A673 (cell line): Measurements from ENCODE around the gene BLOC1S2. TPM values are rescaled to one million over a fixed set of nuclear protein-coding genes. Genes with fewer than 3 reads are reported as not detected.

Source experiments
- BruUV-seq: library from RNA; stranded (reverse); fragments of 400-500 nt; replicated peaks from 2 replicates; lab custom pipeline; 2021; lab: Mats Ljungman, UMichigan
- CTCF ChIA-PET: fragments of 300-600 bp; sonication (Branson Sonifier 250); formaldehyde crosslinking; loops from one replicate; lab custom pipeline; 2022; ENCODE audit warnings: antibody characterized with exemption; lab: Charles Lee
- POLR2A ChIA-PET: fragments of 300-600 bp; sonication (Branson Sonifier 250); formaldehyde crosslinking; loops from one replicate; lab custom pipeline; 2022; ENCODE audit warnings: antibody characterized with exemption; ENCODE audit not compliant: low non-redundant PET; lab: Charles Lee
- DNase-seq: peaks from one replicate; pipeline ENCODE4 v3.0.0-alpha.2; 2015; ENCODE audit warnings: low spot score
- H3K27ac ChIP-seq: fragments of 200-600 bp; sonication (generic); 2 replicates; pipeline ENCODE4 v1.5.1; 2016; ENCODE audit warnings: mixed run types, low read depth, mild to moderate bottlenecking, mixed read lengths, antibody characterized with exemption, low read length; ENCODE audit not compliant: poor library complexity, severe bottlenecking
- H3K27me3 ChIP-seq: fragments of 200-600 bp; sonication (generic); replicated peaks from 2 replicates; pipeline ENCODE4 v1.6.1; 2017; ENCODE audit warnings: mixed run types, low read depth, mild to moderate bottlenecking, mixed read lengths, antibody characterized with exemption, low read length; ENCODE audit not compliant: insufficient read depth, poor library complexity
- H3K36me3 ChIP-seq: fragments of 200-600 bp; sonication (generic); 2 replicates; pipeline ENCODE4 v1.6.1; 2016; ENCODE audit warnings: mixed run types, mild to moderate bottlenecking, mixed read lengths, antibody characterized with exemption, low read length; ENCODE audit not compliant: insufficient read depth, poor library complexity, severe bottlenecking
- H3K4me1 ChIP-seq: fragments of 200-600 bp; sonication (generic); 2 replicates; pipeline ENCODE4 v1.6.1; 2017; ENCODE audit warnings: mixed run types, mild to moderate bottlenecking, mixed read lengths, antibody characterized with exemption, low read length; ENCODE audit not compliant: insufficient read depth, poor library complexity, severe bottlenecking
- H3K4me3 ChIP-seq: fragments of 200-600 bp; sonication (generic); 2 replicates; pipeline ENCODE4 v1.5.1; 2016; ENCODE audit warnings: low read depth, mixed run types, mild to moderate bottlenecking, mixed read lengths, low read length; ENCODE audit not compliant: poor library complexity, severe bottlenecking
- H3K9me3 ChIP-seq: fragments of 200-600 bp; sonication (generic); 2 replicates; pipeline ENCODE4 v1.6.1; 2016; ENCODE audit warnings: mixed run types, low read depth, mild to moderate bottlenecking, mixed read lengths, antibody characterized with exemption, low read length; ENCODE audit not compliant: poor library complexity, severe bottlenecking
- EZH2 ChIP-seq: fragments of 200-600 bp; sonication (generic); IDR thresholded peaks from 2 replicates; pipeline ENCODE4 v1.6.1; 2017; ENCODE audit warnings: borderline replicate concordance, low read depth, mild to moderate bottlenecking, mixed read lengths, antibody characterized with exemption, low read length; ENCODE audit not compliant: poor library complexity, severe bottlenecking
- intact Hi-C: fragments of 100-400 bp; cut with micrococcal nuclease; formaldehyde crosslinking; loops from one replicate; pipeline ENCODE4 v1.10.0; 2022; ENCODE audit not compliant: unreplicated experiment
- total RNA-seq: library from RNA; stranded (reverse); gene quantifications from 2 replicates; pipeline ENCODE4 v1.2.3, GENCODE V29; 2021
- TF ChIP-seq, protein P1 (sequence below): fragments of 300-800, 200-600 bp; sonication (generic); conservative IDR thresholded peaks from 2 replicates; pipeline ENCODE4 v1.5.1; 2017; ENCODE audit warnings: low read depth, mild to moderate bottlenecking, antibody characterized with exemption, low read length, moderate library complexity, mixed read lengths

The BLOC1S2 gene
- total RNA-seq, 1 experiment from 2014 or later, result 52.5 TPM

DNA sequence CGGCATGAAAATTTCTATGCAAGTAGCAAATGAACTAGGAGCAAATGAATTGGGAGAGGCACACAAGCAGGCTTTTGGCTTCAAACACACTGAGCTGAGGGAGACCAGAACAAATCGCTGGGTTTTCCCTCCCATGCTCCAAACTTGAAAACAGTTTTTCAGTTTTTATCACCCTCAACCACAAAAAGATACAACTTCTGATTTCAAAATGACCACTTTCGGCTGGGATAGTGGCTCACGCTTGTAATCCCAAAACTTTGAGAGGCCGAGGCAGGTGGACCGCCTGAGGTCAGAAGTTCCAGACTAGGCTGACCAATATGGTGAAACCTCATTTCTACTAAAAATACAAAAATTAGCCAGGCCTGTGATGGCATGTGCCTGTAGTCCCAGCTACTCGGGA lies 48.1 kb downstream of the BLOC1S2 start:
- ChIA-PET POLR2A (no interaction called here), CTCF (no interaction called here)
- H3K27ac ChIP-seq, result no peak overlapping the region
- intact Hi-C loops, result no loop called here
- H3K9me3 ChIP-seq, result no peaks in the 10 kb centered on the region
- TF ChIP-seq EZH2, result no peak
- TF ChIP-seq, protein P1, sequence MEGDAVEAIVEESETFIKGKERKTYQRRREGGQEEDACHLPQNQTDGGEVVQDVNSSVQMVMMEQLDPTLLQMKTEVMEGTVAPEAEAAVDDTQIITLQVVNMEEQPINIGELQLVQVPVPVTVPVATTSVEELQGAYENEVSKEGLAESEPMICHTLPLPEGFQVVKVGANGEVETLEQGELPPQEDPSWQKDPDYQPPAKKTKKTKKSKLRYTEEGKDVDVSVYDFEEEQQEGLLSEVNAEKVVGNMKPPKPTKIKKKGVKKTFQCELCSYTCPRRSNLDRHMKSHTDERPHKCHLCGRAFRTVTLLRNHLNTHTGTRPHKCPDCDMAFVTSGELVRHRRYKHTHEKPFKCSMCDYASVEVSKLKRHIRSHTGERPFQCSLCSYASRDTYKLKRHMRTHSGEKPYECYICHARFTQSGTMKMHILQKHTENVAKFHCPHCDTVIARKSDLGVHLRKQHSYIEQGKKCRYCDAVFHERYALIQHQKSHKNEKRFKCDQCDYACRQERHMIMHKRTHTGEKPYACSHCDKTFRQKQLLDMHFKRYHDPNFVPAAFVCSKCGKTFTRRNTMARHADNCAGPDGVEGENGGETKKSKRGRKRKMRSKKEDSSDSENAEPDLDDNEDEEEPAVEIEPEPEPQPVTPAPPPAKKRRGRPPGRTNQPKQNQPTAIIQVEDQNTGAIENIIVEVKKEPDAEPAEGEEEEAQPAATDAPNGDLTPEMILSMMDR, result no peak
- DNase-seq, result no peak
- H3K4me1 ChIP-seq, result no peaks in the 10 kb centered on the region
- H3K4me3 ChIP-seq, result no peak overlapping the region
- no peaks in the 10 kb centered on the region for H3K27me3 ChIP-seq
- H3K36me3 ChIP-seq, result peaks cover 31% of the 10 kb centered on the region
- BruUV-seq, result no TSS peak

DNA sequence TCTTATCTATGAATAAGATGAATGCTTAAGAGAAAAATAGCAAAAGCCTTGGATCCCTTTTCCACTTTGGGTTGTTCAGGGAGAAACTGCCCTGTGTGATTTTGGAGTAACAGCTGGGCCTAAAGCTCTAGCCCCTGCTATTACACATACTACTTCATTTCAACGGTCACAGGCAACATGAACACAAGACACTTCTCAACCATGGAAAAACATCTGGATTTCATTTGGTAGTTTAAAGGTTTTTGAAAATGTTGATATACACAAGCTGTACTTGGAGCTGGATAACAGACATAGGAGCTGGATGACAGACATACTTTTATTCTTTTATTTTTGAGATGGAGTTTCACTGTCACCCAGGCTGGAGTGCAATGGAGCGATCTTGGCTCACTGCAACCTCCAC lies 54.4 kb downstream of the BLOC1S2 start:
- no TSS peak for BruUV-seq
- CTCF ChIA-PET, result no interaction called here

DNA sequence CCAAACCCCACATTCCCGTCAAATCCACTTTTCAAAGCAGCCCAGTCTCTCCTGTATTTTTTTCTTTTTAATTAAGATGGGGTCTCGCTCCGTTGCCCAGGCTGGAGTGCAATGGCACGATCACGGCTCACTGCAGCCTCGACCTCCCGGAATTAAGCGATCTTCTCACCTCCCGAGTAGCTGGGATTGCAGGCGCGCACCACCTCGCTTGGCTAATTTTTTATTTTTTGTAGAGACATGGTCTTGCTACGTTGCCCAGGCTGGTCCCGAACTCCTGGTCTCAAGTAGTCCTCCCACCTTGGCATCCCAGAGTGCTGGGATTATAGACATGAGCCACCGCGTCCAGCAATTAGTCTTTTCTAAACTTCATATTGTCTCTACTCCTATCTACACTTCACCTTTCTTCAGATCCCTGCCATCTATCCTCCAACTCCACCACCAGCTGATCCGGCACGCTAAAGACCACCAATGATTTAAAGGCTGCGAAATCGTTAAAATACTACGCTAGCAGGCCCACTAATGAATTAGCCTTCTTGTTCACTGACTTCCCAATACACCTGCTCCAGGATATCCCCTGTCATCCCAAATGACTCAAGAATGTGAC lies 56.6 kb downstream of the BLOC1S2 start:
- peaks cover 21% of the 10 kb centered on the region for H3K36me3 ChIP-seq
- TF ChIP-seq, protein P1, result no peak
- TF ChIP-seq EZH2, result no peak
- ChIA-PET CTCF (no interaction called here), POLR2A (no interaction called here)
- intact Hi-C loops, result no loop called here
- peak overlapping the region; percentile 79 for H3K4me3 ChIP-seq
- no peaks in the 10 kb centered on the region for H3K4me1 ChIP-seq
- no peaks in the 10 kb centered on the region for H3K27me3 ChIP-seq
- TSS peak; percentile 94 for BruUV-seq
- peak overlapping the region; percentile 76 for H3K27ac ChIP-seq
- DNase-seq, result no peak
- H3K9me3 ChIP-seq, result no peaks in the 10 kb centered on the region

More for the DNA sequence above, 54.4 kb downstream of the BLOC1S2 start:
- Histone ChIP-seq H3K27ac (no peak overlapping the region), H3K27me3 (no peaks in the 10 kb centered on the region), H3K36me3 (peaks cover 23% of the 10 kb centered on the region), H3K4me3 (no peak overlapping the region), H3K4me1 (no peaks in the 10 kb centered on the region), H3K9me3 (no peaks in the 10 kb centered on the region)
- intact Hi-C loops, result no loop called here
- POLR2A ChIA-PET, result no interaction called here
- DNase-seq, result no peak
- TF ChIP-seq EZH2, result no peak
- TF ChIP-seq, protein P1, result no peak
